K562 (cell line): ENCODE measurements around the gene RNF41. TPM values are rescaled to one million over a fixed set of nuclear protein-coding genes. Genes with fewer than 3 reads are reported as not detected.

Experiments
- ATF6 ChIP-seq: sonication (generic); formaldehyde crosslinking; IDR thresholded peaks from 2 replicates; pipeline ENCODE4 v1.4.0; 2020; ENCODE audit warnings: mild to moderate bottlenecking, missing genetic modification reagents
- CHCHD3 ChIP-seq: fragments of 250-450 bp; sonication (Bioruptor Pico); IDR thresholded peaks from 2 replicates; pipeline ENCODE4 v2.1.2; 2022; ENCODE audit warnings: mild to moderate bottlenecking
- HCFC1 ChIP-seq: IDR thresholded peaks from 2 replicates; pipeline ENCODE4 v1.6.1; 2012; ENCODE audit warnings: low read depth, low read length, improper control_type of control experiment
- IRF9 ChIP-seq: fragments of 450-650 bp; IDR thresholded peaks from 2 replicates; pipeline ENCODE4 v1.6.1; 2016; ENCODE audit warnings: missing biosample characterization, missing genetic modification characterization
- NRF1 ChIP-seq, 2 experiments: fragments of 450-650 bp; IDR thresholded peaks in 1 of 2; conservative IDR thresholded peaks in 1 of 2; 2 replicates each; pipeline ENCODE4 v1.6.1; 2014; ENCODE audit warnings: mild to moderate bottlenecking in 2 of 2
- PRPF4 ChIP-seq: fragments of 200-400 bp; formaldehyde crosslinking; IDR thresholded peaks from one replicate; pipeline ENCODE4 v1.6.1; 2017; ENCODE audit warnings: low read length, low read depth, mild to moderate bottlenecking; ENCODE audit not compliant: insufficient read depth, poor library complexity, severe bottlenecking
- UBTF ChIP-seq, 2 experiments: IDR thresholded peaks; 2 replicates each; pipeline ENCODE4 v1.6.1; 2012; ENCODE audit warnings: improper control_type of control experiment in 2 of 2, low read depth in 2 of 2, low read length in 2 of 2, borderline replicate concordance in 1 of 2
- ZC3H4 ChIP-seq: sonication (generic); formaldehyde crosslinking; IDR thresholded peaks from 2 replicates; pipeline ENCODE4 v1.9.0; 2021; ENCODE audit warnings: missing genetic modification reagents, borderline replicate concordance
- ZNF407 ChIP-seq: fragments of 450-650 bp; IDR thresholded peaks from 2 replicates; pipeline ENCODE4 v1.6.1; 2016; ENCODE audit warnings: low read depth
- polyA plus RNA-seq, 8 experiments: library from polyadenylated mRNA; depleted of rRNA in 4 of 8; stranded (reverse) in 5 of 8; unstranded in 3 of 8; fragments of >200 nt; fragmentation: Nextera tagmentation in 2 of 8; fragmentation: Illumina TruSeq in 1 of 8; extraction: Ambion mirVana in 2 of 8; extraction: Trizol in 1 of 8; gene quantifications; 2 replicates each; pipeline versions ENCODE4 v1.2.1 to v1.2.3, GENCODE V29; 2011 to 2014; ENCODE audit warnings: inconsistent platforms in 1 of 8, missing spikeins in 1 of 8
- total RNA-seq, 7 experiments: library from RNA; depleted of rRNA in 6 of 7; stranded (reverse); fragments of >200 nt in 6 of 7; fragmentation: Illumina TruSeq in 2 of 7; extraction: Trizol in 2 of 7; gene quantifications; 2 replicates each; pipeline versions ENCODE4 v1.2.1 to v1.2.3, GENCODE V29; 2011 to 2021; ENCODE audit warnings: low replicate concordance in 1 of 7

Gene RNF41
- total and polyA plus RNA-seq, 9 of the 15 experiments (the other 6 are each of a cell fraction or from before 2014, with no cell fraction given): 28.2 to 46.8 (median 33.8) TPM

GRCh38 chr12:56158029-56158925, 63.4 kb downstream of the RNF41 start, which contains the start of gene MYL6 (continued):
- TF ChIP-seq ZNF407: peak; percentile 11; the same call in 1 of the 2 replicates
- TF ChIP-seq UBTF (IDR thresholded peaks at IDR 0.05; ENCODE audit: borderline replicate concordance in 1 of 2, low read depth in 2 of 2, low read length in 2 of 2): no peak
- no peak for TF ChIP-seq NRF1 (conservative IDR thresholded peaks at IDR 0.05 in 1 of 2, IDR thresholded peaks at IDR 0.05 in 1 of 2)
- peak; percentile 31 for TF ChIP-seq PRPF4
- TF ChIP-seq ATF6 (CRISPR knock-in tag): no peak
- peak; percentile 13; the same call in 1 of the 2 replicates for TF ChIP-seq HCFC1
- TF ChIP-seq IRF9: 0 out of 2 replicates have a peak, but pooled peaks have one; percentile 16
- TF ChIP-seq CHCHD3 (CRISPR knock-in tag): 0 out of 2 replicates have a peak, but pooled peaks have one; percentile 75
- TF ChIP-seq ZC3H4: no peak
